AG09319 (cell line): ENCODE data around the gene CDK10.

Source experiments
- DNase-seq: peaks from one replicate; pipeline ENCODE4 v3.0.0-alpha.2; 2010; ENCODE audit warnings: low read depth; ENCODE audit errors: extremely low read depth
- CTCF ChIP-seq: IDR thresholded peaks from 2 replicates; pipeline ENCODE4 v1.5.1; 2011; ENCODE audit warnings: low read depth, mild to moderate bottlenecking, inconsistent platforms, low read length, moderate library complexity

Gene CDK10

GRCh38 chr16:89729863-89730593 is 43.5 kb downstream of the CDK10 start:
- DNase-seq, result no peak
- no peak for TF ChIP-seq CTCF

- no peak for TF ChIP-seq CTCF
- DNase-seq, result no peak
These were observed 44.2 kb downstream of the CDK10 start for GRCh38 chr16:89730610-89731234.

GRCh38 chr16:89732142-89732917 is 45.8 kb downstream of the CDK10 start:
- no peak for TF ChIP-seq CTCF
- DNase-seq, result no peak

GRCh38 chr16:89732918-89733242 is 46.4 kb downstream of the CDK10 start:
- DNase-seq, result no peak
- TF ChIP-seq CTCF, result no peak

- no peak for DNase-seq
- TF ChIP-seq CTCF, result no peak
These were observed 46.8 kb downstream of the CDK10 start for GRCh38 chr16:89733322-89733721.

GRCh38 chr16:89733792-89734191 is 47.3 kb downstream of the CDK10 start:
- no peak for TF ChIP-seq CTCF
- DNase-seq, result no peak

- TF ChIP-seq CTCF, result no peak
- no peak for DNase-seq
These were observed 50.1 kb downstream of the CDK10 start for GRCh38 chr16:89736554-89736953.
